Endothelial cell of hepatic sinusoid (primary cell): ENCODE results near the gene CWC15.
"Not testable (repeated sequence)": the region's sequence is repeated elsewhere in the genome, so short reads cannot be mapped to it uniquely, and the experiment has no call there.

Source experiments
- in situ Hi-C: cut with HindIII; loops from 2 replicates; pipeline ENCODE4 v1.10.0; 2017; ENCODE audit warnings: low sequenced_read_pairs

CWC15 gene

DNA sequence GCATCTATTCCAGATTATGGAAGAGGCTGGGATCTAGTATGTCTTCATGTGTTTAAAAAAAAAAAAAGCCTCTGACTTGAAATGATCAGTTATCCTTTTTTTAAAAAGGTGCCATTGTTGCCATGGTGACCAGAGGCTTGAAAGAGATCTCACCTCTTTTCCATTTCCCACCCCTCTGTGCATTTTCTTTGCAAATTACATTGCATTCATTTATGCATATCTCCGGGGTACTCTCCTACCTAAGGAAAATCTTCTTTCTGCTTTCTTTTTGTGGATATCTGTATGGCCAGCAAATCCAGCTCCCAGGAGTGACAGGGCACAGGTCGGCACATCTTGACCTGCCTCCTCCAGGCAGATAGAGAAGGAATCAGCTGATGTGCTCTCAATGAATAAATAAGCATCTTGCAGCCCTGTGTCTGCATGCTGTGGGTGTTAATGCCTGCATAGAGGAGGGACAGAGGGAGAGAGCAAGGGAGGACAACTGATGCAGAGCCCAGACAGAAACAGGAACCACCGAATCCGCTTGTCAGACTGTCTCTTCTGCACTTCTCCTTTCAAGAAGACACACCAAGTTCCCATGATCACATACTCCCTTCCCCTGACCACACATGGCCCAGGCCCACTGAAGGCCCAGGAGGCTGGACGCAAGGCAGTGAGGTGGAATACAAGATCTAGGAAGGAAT lies 50.9 kb downstream of the CWC15 start:
- in situ Hi-C loops = no loop called here

DNA sequence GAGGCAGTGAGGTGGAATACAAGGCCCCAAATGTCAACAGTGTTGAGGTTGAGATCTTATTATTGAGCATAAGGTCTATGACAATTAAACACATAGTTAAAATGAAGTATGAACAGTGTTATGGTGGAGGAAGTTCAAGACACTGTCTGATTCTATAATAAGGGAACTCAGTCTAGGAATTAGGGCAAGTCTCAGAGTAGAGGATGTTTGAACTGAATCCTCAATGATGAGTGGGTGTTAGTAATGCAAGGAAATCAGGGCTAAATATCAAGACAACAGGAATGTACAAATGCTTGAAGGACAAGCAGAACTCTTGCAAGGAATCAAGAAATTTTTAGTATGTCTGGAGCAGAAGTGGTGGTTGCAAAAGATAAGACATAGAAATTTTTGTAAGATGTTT lies 53.0 kb downstream of the CWC15 start:
- in situ Hi-C loops = no loop called here

DNA sequence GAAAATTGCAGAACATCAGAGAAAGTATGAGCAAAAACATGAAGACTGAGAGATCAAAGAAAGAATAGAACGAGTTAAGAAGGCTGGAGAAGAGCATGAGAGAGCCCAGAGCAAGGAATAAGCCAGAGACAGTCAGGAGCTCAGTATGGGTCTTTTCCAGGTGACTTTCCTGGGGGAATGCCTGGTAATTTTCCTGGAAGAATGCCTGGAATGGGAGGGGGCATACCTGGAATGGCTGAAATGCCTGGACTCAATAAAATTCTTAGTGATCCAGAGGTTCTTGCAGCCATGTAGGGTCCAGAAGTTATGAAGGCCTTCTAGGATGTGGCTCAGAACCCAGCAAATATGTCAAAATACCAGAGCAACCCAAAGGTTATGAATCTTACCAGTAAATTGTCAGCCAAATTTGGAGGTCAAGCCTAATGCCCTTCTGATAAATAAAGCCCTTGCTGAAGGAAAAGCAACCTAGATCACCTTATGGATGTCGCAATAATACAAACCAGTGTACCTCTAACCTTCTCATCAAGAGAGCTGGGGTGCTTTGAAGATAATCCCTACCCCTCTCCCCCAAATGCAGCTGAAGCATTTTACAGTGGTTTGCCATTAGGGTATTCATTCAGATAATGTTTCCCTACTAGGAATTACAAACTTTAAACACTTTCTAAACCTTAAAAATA lies 59.5 kb downstream of the CWC15 start:
- in situ Hi-C loops = not testable (repeated sequence)

DNA sequence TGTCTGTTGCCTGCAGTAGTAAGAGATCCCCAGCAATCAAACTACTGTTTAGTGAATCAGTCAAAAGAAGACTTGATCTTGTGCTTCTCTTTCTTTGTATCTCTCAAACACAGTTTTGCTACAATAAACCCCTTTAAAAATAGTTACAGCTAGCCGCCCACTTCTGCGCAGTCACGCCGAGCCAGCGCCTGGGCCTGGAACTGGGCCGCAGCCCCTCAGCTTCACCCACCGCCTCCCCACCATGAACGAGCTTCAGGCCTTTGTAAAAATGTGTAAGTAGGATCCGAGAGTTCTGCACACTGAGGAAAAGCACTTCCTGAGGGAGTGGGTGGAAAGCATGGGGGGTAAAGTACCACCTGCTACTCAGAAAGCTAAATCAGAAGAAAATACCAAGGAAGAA lies 60.5 kb downstream of the CWC15 start:
- in situ Hi-C loops = no loop called here
